Effector memory CD4-positive, alpha-beta T cell (primary cell): Measurements from ENCODE around the gene BCL11B.
A peak's percentile ranks its signal among the peaks of the same experiment; 100 is the strongest.

Source experiments
- DNase-seq, 3 donors: peaks; one replicate each; pipeline ENCODE4 v3.0.0-alpha.2; 2020
- H3K27ac ChIP-seq: 2 replicates; pipeline ENCODE4 v1.7.0; 2013; ENCODE audit warnings: mild to moderate bottlenecking, low read length, moderate library complexity; ENCODE audit not compliant: insufficient read depth, poor library complexity, severe bottlenecking
- H3K27me3 ChIP-seq: replicated peaks from 2 replicates; pipeline ENCODE4 v1.7.0; 2013; ENCODE audit warnings: mild to moderate bottlenecking, low read length; ENCODE audit not compliant: insufficient read depth, control insufficient read depth, poor library complexity, severe bottlenecking
- H3K36me3 ChIP-seq: 2 replicates; pipeline ENCODE4 v1.7.0; 2013; ENCODE audit warnings: mild to moderate bottlenecking, low read length, moderate library complexity; ENCODE audit not compliant: control insufficient read depth, insufficient read depth
- H3K4me1 ChIP-seq: 2 replicates; pipeline ENCODE4 v1.7.0; 2013; ENCODE audit warnings: low read length, mild to moderate bottlenecking; ENCODE audit not compliant: control insufficient read depth, insufficient read depth, poor library complexity, severe bottlenecking
- H3K4me3 ChIP-seq: 2 replicates; pipeline ENCODE4 v1.7.0; 2013; ENCODE audit warnings: low read length, low read depth, mild to moderate bottlenecking; ENCODE audit not compliant: insufficient read depth, poor library complexity, severe bottlenecking
- H3K9me3 ChIP-seq: 2 replicates; pipeline ENCODE4 v1.7.0; 2013; ENCODE audit warnings: mild to moderate bottlenecking, low read length, moderate library complexity; ENCODE audit not compliant: control insufficient read depth

The BCL11B gene

DNA sequence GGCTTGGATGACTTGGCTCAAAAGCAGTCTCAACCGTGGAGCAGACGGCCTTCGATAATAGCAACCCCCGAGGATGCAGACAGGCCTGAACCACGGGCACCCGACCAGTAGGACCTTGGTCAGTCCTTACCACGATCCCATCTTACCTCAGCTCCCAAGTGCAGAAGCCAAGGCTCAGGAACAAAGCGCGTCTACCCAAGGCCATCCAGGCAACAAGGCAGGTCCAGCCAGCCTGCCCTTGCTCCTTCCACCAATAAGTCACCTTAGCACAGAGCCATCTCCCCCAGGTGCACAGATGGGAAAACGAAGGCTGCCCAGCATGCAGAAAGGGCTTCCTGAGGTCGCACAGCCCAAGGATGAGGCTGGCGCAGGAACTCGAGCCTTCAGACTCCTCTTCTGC lies 77.3 kb downstream of the BCL11B start:
- DNase-seq, result no peak
- Histone ChIP-seq H3K36me3 (peaks cover 23% of the 10 kb centered on the region), H3K27ac (peak overlapping the region; percentile 88), H3K4me3 (no peak overlapping the region), H3K4me1 (peaks cover 86% of the 10 kb centered on the region), H3K9me3 (no peaks in the 10 kb centered on the region), H3K27me3 (no peaks in the 10 kb centered on the region)

DNA sequence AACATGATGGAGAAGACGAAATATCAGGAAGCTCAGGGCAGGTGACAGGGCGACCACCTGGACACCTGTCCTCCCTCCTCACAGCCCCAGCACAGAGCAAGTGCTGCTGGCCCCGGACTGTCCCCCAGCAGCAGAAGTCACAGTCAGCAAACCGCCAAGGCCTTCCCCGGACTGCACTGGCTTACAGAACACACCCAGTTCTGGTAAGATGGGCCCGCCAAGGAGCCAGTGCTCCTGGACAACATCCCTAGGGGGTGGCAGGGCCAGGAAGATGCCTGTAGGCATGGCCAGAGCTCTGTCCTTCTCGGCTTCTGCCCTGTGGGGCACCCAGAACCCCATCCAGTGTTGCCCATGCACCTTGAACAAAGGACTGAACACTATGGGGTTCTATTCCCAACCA lies 77.9 kb downstream of the BCL11B start:
- Histone ChIP-seq H3K4me1 (peaks cover 88% of the 10 kb centered on the region), H3K4me3 (no peak overlapping the region), H3K27ac (peak overlapping the region; percentile 88), H3K36me3 (peaks cover 23% of the 10 kb centered on the region), H3K27me3 (no peaks in the 10 kb centered on the region), H3K9me3 (no peaks in the 10 kb centered on the region)
- no peak for DNase-seq

DNA sequence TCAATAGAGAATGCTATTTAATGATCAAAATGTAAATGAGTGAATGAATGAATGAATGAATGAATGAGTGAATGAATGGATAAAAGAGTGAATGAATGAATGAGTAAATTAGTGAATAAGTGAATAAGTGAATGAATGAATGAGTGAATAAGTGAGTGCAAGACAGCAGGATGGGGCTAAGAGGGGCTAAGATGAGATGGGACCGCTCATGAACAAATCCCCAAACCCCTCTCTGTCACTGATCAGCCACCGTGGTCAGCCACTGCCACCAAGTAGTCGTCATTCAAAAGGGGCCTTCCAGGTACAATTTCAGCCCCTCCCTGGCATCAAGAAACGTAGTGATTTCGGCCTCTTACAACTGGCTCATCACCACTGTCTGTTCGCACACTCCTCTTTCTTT lies 79.2 kb downstream of the BCL11B start:
- Histone ChIP-seq H3K36me3 (peaks cover 13% of the 10 kb centered on the region), H3K27me3 (no peaks in the 10 kb centered on the region), H3K9me3 (no peaks in the 10 kb centered on the region), H3K27ac (peak overlapping the region; percentile 88), H3K4me1 (peaks cover 88% of the 10 kb centered on the region), H3K4me3 (peak overlapping the region; percentile 40)
- peak in 1 of 3 donors; percentile 26 for DNase-seq

DNA sequence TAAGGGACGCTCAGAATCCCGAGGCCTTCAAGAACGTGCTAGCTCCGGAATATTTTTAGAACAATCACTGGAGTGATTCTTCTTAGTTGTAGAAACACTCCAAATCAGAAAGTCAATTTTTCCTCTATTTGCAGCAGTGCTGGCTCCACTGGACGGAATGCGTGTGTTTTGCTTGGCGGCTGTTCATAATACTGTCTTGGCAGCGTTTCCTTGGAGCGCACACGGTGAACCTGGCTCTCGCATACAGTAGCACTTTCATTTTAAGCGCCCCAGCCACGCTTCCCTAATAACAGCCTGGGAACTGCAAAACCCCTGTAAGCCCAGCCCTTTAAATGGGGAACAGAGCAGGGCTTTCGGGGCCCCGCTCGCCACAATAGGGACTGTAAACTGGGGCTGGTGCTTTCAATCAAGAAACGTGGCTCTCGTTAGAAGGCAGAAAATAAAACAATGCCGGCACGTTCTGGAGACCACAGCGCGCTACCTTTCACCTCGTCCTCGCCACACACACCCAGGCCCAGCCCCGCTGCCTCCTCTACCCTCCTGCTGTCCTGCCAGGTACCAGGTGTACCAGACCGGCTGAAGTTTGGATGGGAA lies 79.9 kb downstream of the BCL11B start:
- peak overlapping the region; percentile 40 for H3K4me3 ChIP-seq
- H3K9me3 ChIP-seq, result no peaks in the 10 kb centered on the region
- H3K27ac ChIP-seq, result peak overlapping the region; percentile 88
- no peak for DNase-seq
- peaks cover 88% of the 10 kb centered on the region for H3K4me1 ChIP-seq
- H3K27me3 ChIP-seq, result no peaks in the 10 kb centered on the region
- H3K36me3 ChIP-seq, result peaks cover 8% of the 10 kb centered on the region

DNA sequence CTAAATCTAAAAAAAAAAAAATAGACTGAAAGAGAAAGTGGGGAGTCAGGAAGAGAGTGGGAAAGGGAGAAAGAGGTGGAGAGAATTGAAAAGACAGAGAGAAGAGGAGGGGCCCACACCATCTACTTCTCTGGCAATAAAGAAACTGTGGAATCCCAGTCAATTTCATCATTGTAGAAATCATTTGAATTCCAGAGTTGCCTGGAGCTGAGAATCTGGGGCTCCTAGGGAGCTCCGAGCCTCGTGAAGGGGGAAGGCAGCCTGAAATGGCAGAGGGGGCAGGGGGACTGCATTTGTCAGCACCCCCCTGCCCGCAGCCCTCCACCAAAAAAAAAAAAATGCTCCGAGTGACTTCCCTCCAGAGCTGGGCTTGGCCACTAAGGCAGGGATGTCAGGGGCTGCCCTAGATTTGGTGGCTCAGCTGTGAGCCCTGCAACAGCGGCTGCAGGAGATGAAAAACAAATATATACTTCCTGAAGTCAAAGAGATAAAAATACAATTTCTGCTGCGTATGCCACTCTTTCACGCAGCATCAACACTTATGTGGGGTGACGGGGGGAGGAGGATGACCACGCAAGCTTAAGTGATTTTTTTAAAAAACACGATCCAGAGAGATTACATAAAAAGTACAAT lies 80.5 kb downstream of the BCL11B start:
- Histone ChIP-seq H3K27ac (peak overlapping the region; percentile 88), H3K27me3 (no peaks in the 10 kb centered on the region), H3K4me3 (peak overlapping the region; percentile 40), H3K9me3 (no peaks in the 10 kb centered on the region), H3K4me1 (peaks cover 89% of the 10 kb centered on the region), H3K36me3 (peaks cover 3% of the 10 kb centered on the region)
- DNase-seq, result peak; percentile 22 to 59 (median 39)

DNA sequence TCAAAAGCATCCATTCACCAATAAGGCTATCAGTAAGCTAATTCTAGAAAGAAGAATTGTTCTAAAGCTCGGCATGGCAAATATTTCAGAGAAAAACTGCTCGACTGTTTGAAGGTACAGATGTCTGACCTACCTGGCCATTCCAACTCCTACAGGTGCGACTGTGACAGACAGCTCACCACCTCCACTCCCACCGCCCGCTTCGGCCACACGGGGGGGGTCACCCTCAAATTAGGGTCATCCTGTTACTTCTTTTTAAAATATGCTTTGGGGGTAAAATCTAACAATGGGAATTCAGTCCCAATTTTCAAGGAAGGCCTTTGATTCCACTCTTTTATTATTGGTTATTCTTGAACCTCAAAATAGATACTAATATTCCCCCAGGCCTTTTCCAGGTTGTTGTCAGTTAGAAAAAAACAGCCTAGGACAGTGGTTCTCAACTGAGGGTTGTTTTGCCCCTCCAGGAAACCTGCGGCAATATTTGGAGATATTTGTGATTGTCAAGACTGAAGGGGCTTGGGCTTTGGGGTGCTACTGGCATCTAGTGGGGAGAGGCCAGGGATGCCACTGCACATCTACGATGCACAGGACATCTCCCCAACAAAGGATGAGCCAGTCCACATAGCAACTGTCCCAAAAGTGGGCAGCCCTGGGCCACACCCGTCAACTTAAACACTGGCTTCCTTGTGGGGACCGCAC lies 81.2 kb downstream of the BCL11B start:
- Histone ChIP-seq H3K4me1 (peaks cover 89% of the 10 kb centered on the region), H3K27ac (peak overlapping the region; percentile 88), H3K36me3 (no peaks in the 10 kb centered on the region), H3K4me3 (peak overlapping the region; percentile 16), H3K9me3 (no peaks in the 10 kb centered on the region), H3K27me3 (no peaks in the 10 kb centered on the region)
- DNase-seq, result no peak

DNA sequence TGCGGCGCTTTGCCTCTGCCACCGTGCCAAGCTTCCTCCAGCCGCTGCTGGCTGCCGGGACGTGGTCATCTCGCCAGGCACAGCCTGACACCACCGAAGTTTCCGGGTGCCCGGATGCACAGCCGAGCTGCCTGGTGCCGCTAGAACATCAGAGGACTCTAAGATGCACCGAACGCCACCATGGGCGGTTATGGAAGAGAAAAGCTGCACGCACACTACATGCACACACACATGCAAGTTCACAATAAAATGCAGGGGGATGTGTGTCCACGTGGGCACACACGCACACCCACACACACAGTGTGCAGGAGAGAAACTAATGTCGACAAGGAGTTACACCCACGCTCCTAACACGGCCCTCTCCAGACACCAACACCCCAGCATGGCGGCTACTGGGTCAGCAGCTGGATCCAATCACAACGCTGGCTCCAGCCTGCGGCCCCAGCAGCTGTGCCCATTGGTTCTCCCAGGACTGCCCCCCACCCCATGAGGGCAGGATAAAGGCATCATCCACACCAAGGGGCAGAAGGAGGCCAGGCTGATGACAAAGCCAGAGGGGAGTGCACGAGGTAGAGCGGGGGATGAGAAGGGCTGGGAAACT lies 82.7 kb downstream of the BCL11B start:
- peak in 1 of 3 donors; percentile 19 for DNase-seq
- peaks cover 87% of the 10 kb centered on the region for H3K4me1 ChIP-seq
- H3K27me3 ChIP-seq, result no peaks in the 10 kb centered on the region
- peak overlapping the region; percentile 50 for H3K4me3 ChIP-seq
- H3K36me3 ChIP-seq, result peaks cover under 1% of the 10 kb centered on the region
- H3K9me3 ChIP-seq, result no peaks in the 10 kb centered on the region
- H3K27ac ChIP-seq, result peak overlapping the region; percentile 88

DNA sequence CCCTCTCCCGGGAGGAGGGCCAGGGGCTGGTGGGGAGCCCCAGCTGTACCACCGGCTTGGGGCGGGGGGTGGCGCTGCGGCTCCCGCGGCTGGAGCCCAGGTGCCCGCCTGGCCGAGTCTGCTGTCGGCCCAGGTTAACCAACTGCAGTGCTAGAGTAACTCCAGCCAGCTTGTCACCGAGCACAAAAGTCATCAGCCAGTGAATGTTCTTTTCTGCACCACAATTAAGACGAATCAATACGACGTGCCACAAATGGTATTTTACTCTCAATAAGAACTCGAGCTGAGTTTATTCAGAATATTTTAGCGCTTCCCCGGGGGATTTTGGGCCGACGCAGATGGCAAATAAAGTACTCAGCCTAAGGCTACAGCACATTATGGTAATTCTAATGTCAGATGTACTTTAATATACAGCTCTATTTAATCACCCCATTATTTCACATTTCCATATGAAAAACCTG lies 83.2 kb downstream of the BCL11B start:
- Histone ChIP-seq H3K4me1 (peaks cover 87% of the 10 kb centered on the region), H3K4me3 (peak overlapping the region; percentile 50), H3K36me3 (peaks cover 5% of the 10 kb centered on the region), H3K27ac (peak overlapping the region; percentile 88), H3K27me3 (no peaks in the 10 kb centered on the region), H3K9me3 (no peaks in the 10 kb centered on the region)
- DNase-seq, result peak in 2 of 3 donors; percentile 37 to 43

DNA sequence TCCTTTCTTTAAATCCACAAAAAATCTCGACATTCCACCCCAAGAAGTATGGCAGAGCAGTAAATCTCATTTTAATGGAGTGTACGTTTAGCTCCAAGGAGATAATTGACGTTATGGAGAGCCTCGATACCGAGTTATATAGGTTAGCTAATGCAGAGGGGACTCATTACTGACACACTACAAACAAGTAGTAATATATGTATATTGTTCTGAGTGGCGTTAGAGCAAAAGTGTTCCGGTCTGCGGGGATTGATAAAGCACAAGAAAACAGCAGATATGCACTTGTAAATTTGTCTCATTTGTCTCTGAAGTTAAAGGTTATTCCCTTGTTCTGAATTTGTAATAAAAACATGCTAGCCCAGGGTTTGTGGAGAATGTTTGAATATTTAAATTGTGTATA lies 84.1 kb downstream of the BCL11B start:
- Histone ChIP-seq H3K36me3 (peaks cover 14% of the 10 kb centered on the region), H3K4me3 (peak overlapping the region; percentile 13), H3K27ac (peak overlapping the region; percentile 88), H3K9me3 (no peaks in the 10 kb centered on the region), H3K27me3 (no peaks in the 10 kb centered on the region), H3K4me1 (peaks cover 87% of the 10 kb centered on the region)
- no peak for DNase-seq
